ENCODE results near the gene SPAAR.

GRCh38 chr9:35932735-35933134, 23.4 kb downstream of the SPAAR start:
- no peak for TF ChIP-seq CTCF (IDR thresholded peaks at IDR 0.05; ENCODE audit: insufficient read depth, low read length, poor library complexity, severe bottlenecking)
- no peak for TF ChIP-seq EZH2phosphoT487 (conservative IDR thresholded peaks at IDR 0.05; ENCODE audit: low read length)

All from SU-DHL-6 (cell line).